AG10803 (cell line): Measurements from ENCODE around the gene TIMM10B.
A peak's percentile ranks its signal among the peaks of the same experiment; 100 is the strongest.

Source experiments
- DNase-seq: peaks from one replicate; pipeline ENCODE4 v3.0.0; 2010; ENCODE audit warnings: low read depth
- H3K4me3 ChIP-seq: 2 replicates; pipeline ENCODE4 v1.5.1; 2011; ENCODE audit warnings: mild to moderate bottlenecking, low read length, control low read depth
- TF ChIP-seq, protein P1 (sequence below): conservative IDR thresholded peaks from 2 replicates; pipeline ENCODE4 v1.5.1; 2011; ENCODE audit warnings: mild to moderate bottlenecking, low read length, control low read depth, inconsistent platforms

TIMM10B gene

GRCh38 chr11:6488342-6488741 lies 7.0 kb downstream of the TIMM10B start:
- DNase-seq: no peak
- no peak overlapping the region for H3K4me3 ChIP-seq
- TF ChIP-seq, protein P1, sequence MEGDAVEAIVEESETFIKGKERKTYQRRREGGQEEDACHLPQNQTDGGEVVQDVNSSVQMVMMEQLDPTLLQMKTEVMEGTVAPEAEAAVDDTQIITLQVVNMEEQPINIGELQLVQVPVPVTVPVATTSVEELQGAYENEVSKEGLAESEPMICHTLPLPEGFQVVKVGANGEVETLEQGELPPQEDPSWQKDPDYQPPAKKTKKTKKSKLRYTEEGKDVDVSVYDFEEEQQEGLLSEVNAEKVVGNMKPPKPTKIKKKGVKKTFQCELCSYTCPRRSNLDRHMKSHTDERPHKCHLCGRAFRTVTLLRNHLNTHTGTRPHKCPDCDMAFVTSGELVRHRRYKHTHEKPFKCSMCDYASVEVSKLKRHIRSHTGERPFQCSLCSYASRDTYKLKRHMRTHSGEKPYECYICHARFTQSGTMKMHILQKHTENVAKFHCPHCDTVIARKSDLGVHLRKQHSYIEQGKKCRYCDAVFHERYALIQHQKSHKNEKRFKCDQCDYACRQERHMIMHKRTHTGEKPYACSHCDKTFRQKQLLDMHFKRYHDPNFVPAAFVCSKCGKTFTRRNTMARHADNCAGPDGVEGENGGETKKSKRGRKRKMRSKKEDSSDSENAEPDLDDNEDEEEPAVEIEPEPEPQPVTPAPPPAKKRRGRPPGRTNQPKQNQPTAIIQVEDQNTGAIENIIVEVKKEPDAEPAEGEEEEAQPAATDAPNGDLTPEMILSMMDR: no peak

DNA sequence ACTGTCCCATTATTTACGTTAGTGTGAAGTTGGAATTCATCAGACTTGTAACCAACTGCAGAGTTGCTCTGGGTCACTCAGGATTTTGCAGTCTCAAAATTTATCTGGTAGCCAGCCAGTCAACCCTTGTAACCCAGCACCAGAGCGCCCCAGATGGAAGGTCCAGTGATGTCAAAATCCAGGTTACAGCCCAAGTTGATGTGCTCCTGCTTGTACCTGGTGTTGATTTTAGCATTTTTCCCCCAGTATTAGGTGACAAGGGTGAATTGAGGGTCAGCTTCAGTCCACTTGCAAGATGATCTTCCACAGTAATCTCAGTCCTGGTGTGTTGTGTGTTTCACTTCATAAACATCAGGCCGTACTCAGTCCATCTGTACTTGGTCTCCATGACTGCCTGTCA lies 7.5 kb downstream of the TIMM10B start:
- no peak overlapping the region for H3K4me3 ChIP-seq
- TF ChIP-seq, protein P1: no peak
- DNase-seq: no peak

GRCh38 chr11:6489306-6489705 lies 8.0 kb downstream of the TIMM10B start:
- no peak overlapping the region for H3K4me3 ChIP-seq
- DNase-seq: no peak
- TF ChIP-seq, protein P1: no peak

DNA sequence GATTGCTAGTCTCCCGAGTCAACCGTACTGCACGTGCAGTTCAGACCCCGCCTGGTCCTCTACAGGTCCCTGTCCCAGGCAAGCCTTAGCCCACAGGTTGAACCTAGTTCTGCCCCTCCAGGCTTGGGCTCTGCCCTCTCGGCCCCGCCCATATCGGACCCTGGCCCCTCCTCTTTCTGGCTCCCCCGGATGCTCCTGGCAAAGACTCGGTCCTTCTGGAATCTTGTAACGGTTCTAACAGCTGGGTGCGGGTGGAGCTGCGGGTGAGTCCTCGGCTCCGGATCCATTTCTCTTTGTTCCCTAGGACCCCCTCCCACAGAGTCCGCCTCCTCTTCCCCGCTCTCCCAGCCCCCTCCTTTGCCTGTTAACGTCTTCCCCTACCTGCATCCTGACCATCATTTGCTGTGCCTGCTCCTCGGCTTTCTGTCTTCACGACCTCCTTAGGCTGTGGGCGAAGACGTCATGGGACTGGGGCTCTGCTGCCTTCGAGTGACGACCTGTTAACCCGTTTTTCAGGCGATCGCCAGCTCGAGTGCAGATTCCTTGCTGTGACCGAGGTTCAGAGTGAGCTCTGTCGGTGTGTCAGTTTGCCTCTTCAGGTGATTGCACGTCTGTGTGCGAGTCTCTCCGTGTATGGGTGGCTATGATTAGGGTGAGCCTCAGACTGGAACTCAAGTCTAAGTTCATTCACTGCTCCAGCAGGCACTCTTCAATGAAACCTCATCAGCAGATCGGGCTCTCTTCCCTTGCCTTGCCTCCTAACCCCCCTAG lies 16.0 kb downstream of the TIMM10B start, which contains the start of gene DNHD1:
Gene DNHD1, plus strand, starts transcription at position 212 of the 771 bp plus-strand sequence. CDS start 936 bp downstream, outside the sequence.
- TF ChIP-seq, protein P1: no peak
- no peak within 1 kb of the TSS for H3K4me3 ChIP-seq
- DNase-seq: no peak

DNA sequence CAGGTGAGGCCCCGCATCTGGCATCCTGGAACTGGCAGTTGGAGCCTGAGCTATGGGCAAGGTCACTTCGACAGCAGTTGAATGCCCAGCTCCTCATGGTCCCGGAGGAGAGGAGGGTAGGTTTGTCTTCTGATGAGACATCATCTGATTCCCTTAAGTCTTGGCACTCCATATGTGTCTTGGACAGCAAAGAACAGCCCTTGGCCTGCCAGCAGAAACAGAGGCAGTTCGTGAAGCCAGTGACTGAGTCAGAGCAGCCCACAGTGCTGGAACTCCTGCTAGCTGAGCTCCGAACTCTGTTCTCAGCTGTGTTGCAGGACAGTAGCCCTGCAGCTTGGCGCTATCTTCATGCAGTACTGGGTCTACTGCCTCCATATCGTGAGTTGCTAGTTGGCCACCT lies 16.8 kb downstream of the TIMM10B start:
- DNase-seq: peak; percentile 52
- H3K4me3 ChIP-seq: no peak overlapping the region
- TF ChIP-seq, protein P1: no peak

DNA sequence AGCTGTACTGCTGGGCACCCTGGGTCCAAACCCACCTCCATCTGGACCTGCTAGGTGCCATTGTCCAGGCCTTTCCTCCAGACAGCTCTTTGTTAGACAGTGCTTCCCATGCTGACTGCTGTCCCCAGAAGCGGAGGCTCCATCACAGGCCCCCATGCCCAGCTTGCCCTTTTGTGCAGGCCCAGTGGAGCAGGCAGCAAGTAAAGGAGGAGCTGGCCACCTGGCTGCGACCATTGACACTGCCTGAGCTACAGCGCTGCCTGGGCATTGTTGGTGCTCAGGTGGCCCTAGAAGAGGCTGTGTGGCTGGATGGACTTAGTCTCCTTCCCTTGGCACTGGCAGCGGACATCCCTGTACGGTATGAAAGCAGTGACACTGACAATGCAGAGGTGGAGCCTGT lies 17.2 kb downstream of the TIMM10B start:
- TF ChIP-seq, protein P1: no peak
- no peak for DNase-seq

DNA sequence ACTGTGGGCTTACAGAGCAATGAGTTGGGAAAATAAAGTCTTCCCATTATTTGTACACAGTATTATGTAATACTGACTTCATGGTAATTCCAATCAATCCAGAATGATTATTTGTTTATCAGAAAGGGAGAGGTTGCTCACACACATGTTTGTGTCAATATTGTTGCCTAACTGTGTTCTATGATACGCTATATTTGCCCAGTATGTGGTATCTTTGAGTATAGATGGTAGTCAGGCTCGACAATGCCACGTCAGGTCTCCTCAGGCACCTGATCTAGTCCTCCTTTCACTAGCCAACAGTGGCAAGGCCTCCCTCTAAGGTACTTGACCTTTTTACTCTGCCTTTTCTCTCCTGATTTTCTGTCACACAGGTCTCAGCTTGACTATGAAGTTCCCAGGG lies 21.1 kb downstream of the TIMM10B start:
- H3K4me3 ChIP-seq: no peak overlapping the region
- TF ChIP-seq, protein P1: no peak
- DNase-seq: no peak

More for the DNA sequence above, 17.2 kb downstream of the TIMM10B start:
- H3K4me3 ChIP-seq: no peak overlapping the region
